Transverse colon (tissue), 4 donors: ENCODE data around the gene CADPS2. TPM values are rescaled to one million over a fixed set of nuclear protein-coding genes. Genes with fewer than 3 reads are reported as not detected.

ENCODE experiments used
- DNase-seq: peaks from one replicate; pipeline ENCODE4 v3.0.0-alpha.2; 2019
- H3K27ac ChIP-seq, 4 donors: fragments of 200-600 bp; sonication (generic); 2 replicates each; pipeline ENCODE4 v1.5.1; 2016 to 2018; ENCODE audit warnings: inconsistent platforms in 4 of 4
- H3K27me3 ChIP-seq: fragments of 200-600 bp; sonication (generic); 2 replicates; pipeline ENCODE4 v1.5.1; 2017; ENCODE audit warnings: inconsistent platforms
- H3K36me3 ChIP-seq, 4 donors: fragments of 200-600 bp; sonication (generic); 2 replicates each; pipeline ENCODE4 v1.5.1; 2017 to 2019; ENCODE audit warnings: inconsistent platforms in 4 of 4
- H3K4me1 ChIP-seq, 4 donors: fragments of 200-600 bp; sonication (generic); 2 replicates each; pipeline ENCODE4 v1.5.1; 2017 to 2020; ENCODE audit warnings: inconsistent platforms in 4 of 4
- H3K4me3 ChIP-seq, 4 donors: fragments of 200-600 bp; sonication (generic); 1 replicate in 1 of 4; 2 replicates in 3 of 4; pipeline versions ENCODE4 v1.5.1 to v1.6.1; 2017 to 2019; ENCODE audit warnings: inconsistent platforms in 4 of 4
- H3K9me3 ChIP-seq, 2 donors: fragments of 200-600 bp; sonication (generic); 2 replicates each; pipeline ENCODE4 v1.5.1; 2017 to 2019; ENCODE audit warnings: inconsistent platforms in 2 of 2
- EP300 ChIP-seq: sonication (generic); formaldehyde crosslinking; IDR thresholded peaks from one replicate; pipeline ENCODE4 v1.6.1; 2017; ENCODE audit warnings: antibody characterized with exemption, low read depth
- POLR2A ChIP-seq: fragments of 450-650 bp; IDR thresholded peaks from one replicate; pipeline ENCODE4 v1.6.1; 2016; ENCODE audit warnings: antibody characterized with exemption, mild to moderate bottlenecking, moderate library complexity
- POLR2AphosphoS5 ChIP-seq, 3 donors: sonication (generic); formaldehyde crosslinking; IDR thresholded peaks; one replicate each; pipeline ENCODE4 v1.6.1; 2016; ENCODE audit warnings: antibody characterized with exemption in 3 of 3
- WGBS, 2 donors: methylation state at CpG; one replicate each; pipeline ENCODE4 v1.1.5; 2018; ENCODE audit warnings: low coverage in 1 of 2; 5-methylcytosine and 5-hydroxymethylcytosine counted together
- in situ Hi-C, 4 donors: fragments of 200-750 bp; cut with MboI; loops; one replicate each; pipeline versions ENCODE4 v1.15.0 to v1.15.1; 2017; ENCODE audit warnings: low sequenced_read_pairs in 3 of 4, low pct_ligation_motif_present in 1 of 4, low pct_unique_long_range_greater_than_20kb in 1 of 4
- intact Hi-C: fragments of 100-400 bp; cut with DNase I; formaldehyde crosslinking; loops from one replicate; pipeline ENCODE4 v1.15.1; 2023; ENCODE audit warnings: low total_unique reads
- total RNA-seq, 4 donors: library from RNA; depleted of rRNA; stranded (reverse); fragments of >200 nt; gene quantifications; one replicate each; pipeline ENCODE4 v1.1.0, GENCODE V29; 2016
- TF ChIP-seq, protein P1 (sequence below), 5 experiments: fragments of 200-600 bp in 3 of 5; fragments of 450-650 bp in 2 of 5; sonication (generic) in 3 of 5; IDR thresholded peaks; 1 replicate in 2 of 5; 2 replicates in 3 of 5; pipeline ENCODE4 v1.5.1; 2016 to 2017; ENCODE audit warnings: antibody characterized with exemption in 5 of 5, inconsistent platforms in 3 of 5, mild to moderate bottlenecking in 2 of 5, moderate library complexity in 1 of 5

Gene CADPS2
- total RNA-seq, 4 donors from 2014 or later = 9.0 to 15.2 (median 12.6) TPM

DNA sequence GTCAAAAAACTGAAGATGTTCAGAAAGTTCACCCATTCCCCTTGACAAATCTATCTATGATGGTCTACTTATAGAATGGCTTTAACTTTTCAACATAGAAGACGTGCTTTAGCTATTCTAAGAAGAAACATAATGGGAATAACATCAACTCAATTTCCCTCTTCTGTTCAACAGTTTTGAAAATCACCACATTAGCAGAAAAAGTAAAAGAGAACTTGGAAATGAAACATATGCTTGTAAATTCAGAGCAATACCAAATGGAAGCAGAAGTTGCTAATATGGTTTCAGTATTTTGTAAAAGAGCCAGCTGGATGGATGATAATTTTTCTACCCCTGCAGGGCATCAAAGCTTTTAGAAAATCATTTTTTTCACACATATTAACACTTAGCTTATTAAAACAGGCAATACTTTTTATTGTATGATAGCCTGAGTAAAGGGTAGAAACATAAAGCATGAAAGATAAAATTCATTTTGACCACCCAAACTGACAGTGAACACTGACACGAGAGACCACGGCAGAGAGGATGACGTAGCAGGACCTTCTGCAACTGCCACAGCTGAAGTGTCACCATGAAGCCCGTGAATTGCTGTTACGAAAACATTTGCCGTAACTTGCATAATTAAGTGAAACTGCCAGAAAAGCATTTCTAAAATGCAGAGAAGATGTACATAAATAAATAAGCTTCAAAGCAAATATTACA is 542.5 kb downstream of the CADPS2 start:
- Histone ChIP-seq H3K9me3 (no peaks in the 10 kb centered on the region), H3K36me3 (no peaks in the 10 kb centered on the region), H3K27me3 (no peaks in the 10 kb centered on the region), H3K27ac (no peak overlapping the region), H3K4me1 (no peaks in the 10 kb centered on the region), H3K4me3 (no peak overlapping the region)
- DNase-seq = no peak
- WGBS, 2 donors = 85 to 88% methylated on average over 7 of the region's 7 CpGs
- in situ Hi-C loops = no loop called here
- TF ChIP-seq EP300 (no peak), POLR2AphosphoS5 (IDR thresholded peaks at IDR 0.05) (no peak), POLR2A (no peak)
- TF ChIP-seq, protein P1, sequence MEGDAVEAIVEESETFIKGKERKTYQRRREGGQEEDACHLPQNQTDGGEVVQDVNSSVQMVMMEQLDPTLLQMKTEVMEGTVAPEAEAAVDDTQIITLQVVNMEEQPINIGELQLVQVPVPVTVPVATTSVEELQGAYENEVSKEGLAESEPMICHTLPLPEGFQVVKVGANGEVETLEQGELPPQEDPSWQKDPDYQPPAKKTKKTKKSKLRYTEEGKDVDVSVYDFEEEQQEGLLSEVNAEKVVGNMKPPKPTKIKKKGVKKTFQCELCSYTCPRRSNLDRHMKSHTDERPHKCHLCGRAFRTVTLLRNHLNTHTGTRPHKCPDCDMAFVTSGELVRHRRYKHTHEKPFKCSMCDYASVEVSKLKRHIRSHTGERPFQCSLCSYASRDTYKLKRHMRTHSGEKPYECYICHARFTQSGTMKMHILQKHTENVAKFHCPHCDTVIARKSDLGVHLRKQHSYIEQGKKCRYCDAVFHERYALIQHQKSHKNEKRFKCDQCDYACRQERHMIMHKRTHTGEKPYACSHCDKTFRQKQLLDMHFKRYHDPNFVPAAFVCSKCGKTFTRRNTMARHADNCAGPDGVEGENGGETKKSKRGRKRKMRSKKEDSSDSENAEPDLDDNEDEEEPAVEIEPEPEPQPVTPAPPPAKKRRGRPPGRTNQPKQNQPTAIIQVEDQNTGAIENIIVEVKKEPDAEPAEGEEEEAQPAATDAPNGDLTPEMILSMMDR (IDR thresholded peaks at IDR 0.05) = no peak
- intact Hi-C loops = no loop called here

DNA sequence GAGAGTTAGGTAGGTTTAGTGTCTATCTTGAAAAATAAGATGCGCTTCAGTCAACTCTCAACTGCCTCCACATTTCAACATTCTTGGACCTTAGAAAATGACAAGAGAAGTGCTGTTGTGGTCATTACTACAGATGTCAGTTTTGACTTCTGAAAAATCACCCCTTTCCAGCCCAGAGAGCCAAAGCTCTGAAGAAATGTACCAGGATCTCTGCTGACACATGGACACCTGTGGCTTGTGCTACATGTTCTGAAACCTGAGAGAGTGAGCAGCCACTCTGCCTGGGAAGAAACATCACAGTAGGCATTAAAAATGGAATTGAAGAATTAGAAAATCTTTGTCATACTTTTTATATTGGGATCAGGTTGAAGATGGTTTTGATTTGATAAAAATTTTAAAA is 545.8 kb downstream of the CADPS2 start:
- WGBS, 2 donors = 96 to 100% methylated on average over 1 of the region's 1 CpG
- intact Hi-C loops = no loop called here
- H3K9me3 ChIP-seq = no peaks in the 10 kb centered on the region
- in situ Hi-C loops = no loop called here
- H3K4me3 ChIP-seq = no peak overlapping the region
- DNase-seq = no peak
- no peaks in the 10 kb centered on the region for H3K36me3 ChIP-seq
- TF ChIP-seq, protein P1 (IDR thresholded peaks at IDR 0.05) = no peak
- TF ChIP-seq POLR2A (no peak), POLR2AphosphoS5 (IDR thresholded peaks at IDR 0.05) (no peak), EP300 (no peak)
- no peak overlapping the region for H3K27ac ChIP-seq
- no peaks in the 10 kb centered on the region for H3K4me1 ChIP-seq
- H3K27me3 ChIP-seq = no peaks in the 10 kb centered on the region

DNA sequence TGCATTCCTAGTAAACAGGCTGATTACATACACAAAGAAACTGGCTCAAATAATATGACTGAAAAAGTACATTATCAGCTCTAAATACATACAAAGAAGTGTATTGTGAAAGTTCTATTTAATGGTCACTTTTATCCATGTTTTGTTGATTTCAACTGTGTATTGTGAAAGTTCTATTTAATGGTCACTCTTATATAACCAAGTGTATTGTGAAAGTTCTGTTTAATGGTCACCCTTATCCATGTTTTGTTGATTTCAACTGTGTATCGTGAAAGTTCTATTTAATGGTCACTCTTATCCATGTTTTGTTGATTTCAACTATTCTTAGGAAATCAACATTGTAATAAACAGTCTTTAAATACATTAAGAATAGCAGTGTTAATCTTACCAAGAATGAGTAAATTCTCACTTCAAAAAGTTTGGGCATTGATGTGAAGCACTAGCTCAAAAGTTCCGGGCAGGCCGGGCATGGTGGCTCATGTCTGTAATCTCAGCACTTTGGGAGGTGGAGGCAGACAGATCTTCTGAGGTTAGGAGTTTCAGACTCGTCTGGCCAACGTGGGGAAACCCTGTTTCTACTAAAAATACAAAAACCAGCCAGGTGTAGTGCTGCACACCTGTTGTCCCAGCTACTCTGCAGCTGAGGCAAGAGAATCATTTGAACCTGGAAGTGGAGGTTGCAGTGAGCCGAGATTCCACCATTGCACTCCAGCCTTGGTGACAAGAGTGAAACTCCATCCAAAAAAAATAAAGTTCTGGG is 546.9 kb downstream of the CADPS2 start:
- DNase-seq = no peak
- no peak for TF ChIP-seq POLR2AphosphoS5 (IDR thresholded peaks at IDR 0.05)
- Histone ChIP-seq H3K4me1 (no peaks in the 10 kb centered on the region), H3K4me3 (no peak overlapping the region), H3K36me3 (no peaks in the 10 kb centered on the region), H3K27ac (no peak overlapping the region), H3K9me3 (no peaks in the 10 kb centered on the region), H3K27me3 (no peaks in the 10 kb centered on the region)
- in situ Hi-C loops = no loop called here
- intact Hi-C loops = no loop called here
- 60 to 83% methylated on average over 2 to 6 of the region's 6 CpGs for WGBS, 2 donors

DNA sequence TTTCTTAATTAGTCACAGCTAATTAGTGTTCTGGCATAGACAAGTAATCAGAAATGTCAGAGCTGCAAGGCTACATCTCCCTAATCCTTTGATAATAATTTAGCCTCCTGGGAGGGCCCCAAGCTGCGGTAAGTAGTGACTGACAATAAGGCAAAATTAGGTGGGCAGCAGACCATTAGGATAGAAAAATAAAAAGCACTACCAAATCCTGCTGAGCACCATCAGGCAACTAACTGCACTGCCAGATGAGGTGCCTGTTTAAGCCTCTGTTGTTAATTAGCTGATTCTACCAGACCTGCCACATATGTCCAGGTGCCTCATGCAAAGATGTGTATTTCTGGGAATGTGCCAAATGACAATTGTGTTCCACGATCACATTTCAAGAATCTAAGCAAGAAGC is 549.2 kb downstream of the CADPS2 start:
- intact Hi-C loops = no loop called here
- Histone ChIP-seq H3K4me1 (no peaks in the 10 kb centered on the region), H3K27me3 (no peaks in the 10 kb centered on the region), H3K36me3 (no peaks in the 10 kb centered on the region), H3K4me3 (no peak overlapping the region), H3K27ac (no peak overlapping the region), H3K9me3 (no peaks in the 10 kb centered on the region)
- WGBS, 2 donors = 76 to 81% methylated on average over 2 of the region's 2 CpGs
- TF ChIP-seq, protein P1 (IDR thresholded peaks at IDR 0.05) = no peak
- no peak for TF ChIP-seq EP300
- no peak for TF ChIP-seq POLR2AphosphoS5 (IDR thresholded peaks at IDR 0.05)
- no peak for TF ChIP-seq POLR2A
- in situ Hi-C loops = no loop called here
- no peak for DNase-seq
